Right lobe of liver (tissue), 6 donors: ENCODE measurements around the gene GADD45G. TPM values are rescaled to one million over a fixed set of nuclear protein-coding genes. Genes with fewer than 3 reads are reported as not detected.

Source experiments
- ATAC-seq, 4 donors: fragments of 200-7000 bp; cut with Tn5 transposase; one replicate each; pipeline ENCODE4 v1.9.1; 2020; ENCODE audit warnings: mild to moderate bottlenecking in 4 of 4, moderate library complexity in 4 of 4
- DNase-seq, 3 donors: peaks; one replicate each; pipeline ENCODE4 v3.0.0-alpha.2; 2020
- H3K27ac ChIP-seq, 3 donors: fragments of 200-600 bp; one replicate each; pipeline ENCODE4 v1.8.0; 2022
- H3K27me3 ChIP-seq, 2 donors: fragments of 200-600 bp; one replicate each; pipeline ENCODE4 v1.8.0; 2022
- H3K36me3 ChIP-seq, 4 donors: fragments of 200-600 bp; sonication (generic) in 1 of 4; one replicate each; pipeline versions ENCODE4 v1.5.1 to v1.8.0; 2017 to 2022; ENCODE audit warnings: control low read depth in 1 of 4
- H3K4me1 ChIP-seq, 4 donors: fragments of 200-600 bp; sonication (generic) in 1 of 4; one replicate each; pipeline versions ENCODE4 v1.5.1 to v1.8.0; 2017 to 2022; ENCODE audit warnings: control low read depth in 1 of 4
- H3K4me3 ChIP-seq, 3 donors: fragments of 200-600 bp; one replicate each; pipeline ENCODE4 v1.8.0; 2022
- H3K9me3 ChIP-seq, 4 donors: fragments of 200-600 bp; sonication (generic) in 1 of 4; one replicate each; pipeline versions ENCODE4 v1.5.1 to v1.8.0; 2017 to 2022; ENCODE audit warnings: control low read depth in 1 of 4
- CTCF ChIP-seq, 4 donors: fragments of 200-600 bp in 3 of 4; fragments of 450-650 bp in 1 of 4; IDR thresholded peaks; one replicate each; pipeline versions ENCODE4 v1.5.1 to v1.8.0; 2016 to 2022; ENCODE audit warnings: antibody characterized with exemption in 4 of 4, mild to moderate bottlenecking in 2 of 4
- POLR2A ChIP-seq: fragments of 450-650 bp; IDR thresholded peaks from one replicate; pipeline ENCODE4 v1.6.1; 2017; ENCODE audit warnings: antibody characterized with exemption, mild to moderate bottlenecking
- whole genome bisulfite sequencing: methylation state at CpG from one replicate; pipeline ENCODE4 v1.1.6; 2018; ENCODE audit warnings: low coverage, low lambda C conversion rate; ENCODE audit not compliant: insufficient coverage; ENCODE audit errors: missing lambda C conversion rate; 5-methylcytosine and 5-hydroxymethylcytosine counted together
- intact Hi-C, 2 donors: fragments of 100-400 bp; cut with DNase I; formaldehyde crosslinking; loops; one replicate each; pipeline versions ENCODE4 v1.11.2 to v1.14.1; 2022
- total RNA-seq, 6 experiments: library from RNA; depleted of rRNA in 2 of 6; stranded (reverse); fragments of >200 nt in 2 of 6; fragmentation: NEBNext Ultra II Directional in 3 of 6; extraction: Animal tissue kit (Norgen Biotek cat#: 25700) in 3 of 6; gene quantifications; one replicate each; pipeline versions ENCODE4 v1.1.0 to v1.2.4, GENCODE V29; 2016 to 2023
- donor health status: DM: no; HTN: yes; CAD: no.
- donor health status: DM: no; HTN: no; CAD: no.
- donor health status: DM: no; HTN: no; CAD: no.
- donor health status: DM: no; HTN: yes; CAD: no.
- donor health status: DM: no; HTN: yes; CAD: no.

Gene GADD45G
- total RNA-seq, 6 experiments from 2014 or later = 11.4 to 130 (median 30.9) TPM

- ATAC-seq (no peak), DNase-seq (no peak)
- no peaks in the 10 kb centered on the region for H3K27me3 ChIP-seq
- peaks cover 0 to 17% (median 6%) of the 10 kb centered on the region in 4 donors for H3K4me1 ChIP-seq
- no peaks in the 10 kb centered on the region for H3K9me3 ChIP-seq
- intact Hi-C loops = no loop called here
- H3K4me3 ChIP-seq = no peak overlapping the region
- H3K27ac ChIP-seq = no peak overlapping the region
- WGBS = 72% methylated on average over 8 of the region's 10 CpGs
- TF ChIP-seq CTCF (IDR thresholded peaks at IDR 0.05) = no peak
- TF ChIP-seq POLR2A = no peak
- no peaks in the 10 kb centered on the region for H3K36me3 ChIP-seq
Observed at GRCh38 chr9:89613912-89614892, 9.4 kb downstream of the GADD45G start.

GRCh38 chr9:89615661-89616060, 10.8 kb downstream of the GADD45G start:
- WGBS = 89% methylated on average over 2 of the region's 2 CpGs
- intact Hi-C loops = no loop called here
- Histone ChIP-seq H3K27ac (peak overlapping the region in 1 of 3 donors; percentile 13), H3K27me3 (no peaks in the 10 kb centered on the region), H3K4me1 (peaks cover 0 to 12% (median 5%) of the 10 kb centered on the region in 4 donors), H3K4me3 (no peak overlapping the region), H3K9me3 (no peaks in the 10 kb centered on the region), H3K36me3 (no peaks in the 10 kb centered on the region)
- TF ChIP-seq POLR2A (no peak), CTCF (IDR thresholded peaks at IDR 0.05) (peak in 3 of 4 donors; percentile 15 to 45 (median 25))
- ATAC-seq (peak in 3 of 4 donors; percentile 29 to 66 (median 63)), DNase-seq (no peak)

- H3K27ac ChIP-seq = peak overlapping the region in 1 of 3 donors; percentile 13
- H3K27me3 ChIP-seq = no peaks in the 10 kb centered on the region
- no peak for TF ChIP-seq POLR2A
- no peak for TF ChIP-seq CTCF (IDR thresholded peaks at IDR 0.05)
- H3K4me1 ChIP-seq = peaks cover 0 to 12% (median 5%) of the 10 kb centered on the region in 4 donors
- H3K9me3 ChIP-seq = no peaks in the 10 kb centered on the region
- no peak overlapping the region for H3K4me3 ChIP-seq
- no CpG with 5 or more reads among the region's 9 CpGs for WGBS
- ATAC-seq (no peak), DNase-seq (no peak)
- no peaks in the 10 kb centered on the region for H3K36me3 ChIP-seq
- intact Hi-C loops = no loop called here
Observed at GRCh38 chr9:89616411-89616810, 11.6 kb downstream of the GADD45G start.

GRCh38 chr9:89617978-89618377, 13.2 kb downstream of the GADD45G start:
- Histone ChIP-seq H3K4me3 (no peak overlapping the region), H3K9me3 (no peaks in the 10 kb centered on the region), H3K27me3 (no peaks in the 10 kb centered on the region), H3K36me3 (no peaks in the 10 kb centered on the region), H3K4me1 (peaks cover 0 to 12% (median 5%) of the 10 kb centered on the region in 4 donors), H3K27ac (peak overlapping the region in 2 of 3 donors; percentile 34 to 74)
- DNase-seq = peak; percentile 68 to 82 (median 81)
- intact Hi-C loops = no loop called here
- ATAC-seq = peak; percentile 91 to 92 (median 92)
- TF ChIP-seq CTCF (IDR thresholded peaks at IDR 0.05) = no peak
- no peak for TF ChIP-seq POLR2A
- 20% methylated on average over 2 of the region's 2 CpGs for WGBS
